Retinal pigment epithelial cell (primary cell): ENCODE results near the gene SOX1.

Experiments
- DNase-seq: peaks from one replicate; pipeline ENCODE4 v3.0.0-alpha.2; 2010; ENCODE audit warnings: low read depth
- H3K4me3 ChIP-seq: 2 replicates; pipeline ENCODE4 v1.5.1; 2011; ENCODE audit warnings: mild to moderate bottlenecking, low read length, control low read depth, moderate library complexity
- TF ChIP-seq, protein P1 (sequence below): conservative IDR thresholded peaks from 2 replicates; pipeline ENCODE4 v1.5.1; 2011; ENCODE audit warnings: low read depth, low read length, control low read depth, inconsistent platforms

The SOX1 gene

GRCh38 chr13:112067871-112068539, 1.1 kb downstream of the SOX1 start:
- H3K4me3 ChIP-seq = no peak overlapping the region
- TF ChIP-seq, protein P1, sequence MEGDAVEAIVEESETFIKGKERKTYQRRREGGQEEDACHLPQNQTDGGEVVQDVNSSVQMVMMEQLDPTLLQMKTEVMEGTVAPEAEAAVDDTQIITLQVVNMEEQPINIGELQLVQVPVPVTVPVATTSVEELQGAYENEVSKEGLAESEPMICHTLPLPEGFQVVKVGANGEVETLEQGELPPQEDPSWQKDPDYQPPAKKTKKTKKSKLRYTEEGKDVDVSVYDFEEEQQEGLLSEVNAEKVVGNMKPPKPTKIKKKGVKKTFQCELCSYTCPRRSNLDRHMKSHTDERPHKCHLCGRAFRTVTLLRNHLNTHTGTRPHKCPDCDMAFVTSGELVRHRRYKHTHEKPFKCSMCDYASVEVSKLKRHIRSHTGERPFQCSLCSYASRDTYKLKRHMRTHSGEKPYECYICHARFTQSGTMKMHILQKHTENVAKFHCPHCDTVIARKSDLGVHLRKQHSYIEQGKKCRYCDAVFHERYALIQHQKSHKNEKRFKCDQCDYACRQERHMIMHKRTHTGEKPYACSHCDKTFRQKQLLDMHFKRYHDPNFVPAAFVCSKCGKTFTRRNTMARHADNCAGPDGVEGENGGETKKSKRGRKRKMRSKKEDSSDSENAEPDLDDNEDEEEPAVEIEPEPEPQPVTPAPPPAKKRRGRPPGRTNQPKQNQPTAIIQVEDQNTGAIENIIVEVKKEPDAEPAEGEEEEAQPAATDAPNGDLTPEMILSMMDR = no peak
- no peak for DNase-seq

- H3K4me3 ChIP-seq = no peak overlapping the region
- no peak for DNase-seq
These were observed 1.7 kb downstream of the SOX1 start for GRCh38 chr13:112068540-112069060.

DNA sequence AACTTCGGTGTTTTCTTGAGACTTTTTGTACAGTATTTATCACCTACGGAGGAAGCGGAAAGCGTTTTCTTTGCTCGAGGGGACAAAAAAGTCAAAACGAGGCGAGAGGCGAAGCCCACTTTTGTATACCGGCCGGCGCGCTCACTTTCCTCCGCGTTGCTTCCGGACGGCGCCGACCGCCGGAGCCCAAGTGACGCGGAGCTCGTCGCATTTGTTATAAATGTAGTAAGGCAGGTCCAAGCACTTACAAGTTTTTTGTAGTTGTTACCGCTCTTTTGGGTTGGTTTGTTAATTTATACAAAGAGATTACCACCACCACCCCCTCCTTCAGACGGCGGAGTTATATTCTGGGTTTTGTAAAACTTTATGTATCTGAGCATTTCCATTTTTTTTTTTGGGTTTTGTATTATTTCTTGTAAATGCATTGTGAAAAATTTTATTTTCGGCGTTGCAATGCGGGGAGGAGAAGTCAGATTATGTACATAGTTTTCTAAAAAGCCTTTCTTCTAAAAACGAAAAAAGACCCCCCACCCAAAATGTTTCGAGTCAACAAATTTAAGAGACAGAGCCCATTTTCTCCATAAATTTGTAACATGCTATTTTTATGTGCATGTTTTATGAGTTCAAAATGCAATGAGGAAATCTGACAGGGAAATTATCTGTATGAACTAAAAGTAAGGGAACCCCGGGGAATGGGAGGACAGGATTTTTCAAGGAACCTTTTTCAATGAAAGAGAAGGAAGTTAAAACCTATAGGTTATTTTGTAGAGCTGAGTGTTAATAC, 2.3 kb downstream of the SOX1 start:
- no peak for DNase-seq

More at GRCh38 chr13:112068540-112069060, 1.7 kb downstream of the SOX1 start:
- TF ChIP-seq, protein P1 = no peak

GRCh38 chr13:112069845-112070251, 2.9 kb downstream of the SOX1 start:
- H3K4me3 ChIP-seq = no peak overlapping the region
- no peak for DNase-seq
- TF ChIP-seq, protein P1 = no peak

More for the DNA sequence above, 2.3 kb downstream of the SOX1 start:
- TF ChIP-seq, protein P1 = no peak
- no peak overlapping the region for H3K4me3 ChIP-seq

- DNase-seq = no peak
- H3K4me3 ChIP-seq = no peak overlapping the region
- TF ChIP-seq, protein P1 = no peak
These were observed 4.3 kb downstream of the SOX1 start for GRCh38 chr13:112071102-112071722.

DNA sequence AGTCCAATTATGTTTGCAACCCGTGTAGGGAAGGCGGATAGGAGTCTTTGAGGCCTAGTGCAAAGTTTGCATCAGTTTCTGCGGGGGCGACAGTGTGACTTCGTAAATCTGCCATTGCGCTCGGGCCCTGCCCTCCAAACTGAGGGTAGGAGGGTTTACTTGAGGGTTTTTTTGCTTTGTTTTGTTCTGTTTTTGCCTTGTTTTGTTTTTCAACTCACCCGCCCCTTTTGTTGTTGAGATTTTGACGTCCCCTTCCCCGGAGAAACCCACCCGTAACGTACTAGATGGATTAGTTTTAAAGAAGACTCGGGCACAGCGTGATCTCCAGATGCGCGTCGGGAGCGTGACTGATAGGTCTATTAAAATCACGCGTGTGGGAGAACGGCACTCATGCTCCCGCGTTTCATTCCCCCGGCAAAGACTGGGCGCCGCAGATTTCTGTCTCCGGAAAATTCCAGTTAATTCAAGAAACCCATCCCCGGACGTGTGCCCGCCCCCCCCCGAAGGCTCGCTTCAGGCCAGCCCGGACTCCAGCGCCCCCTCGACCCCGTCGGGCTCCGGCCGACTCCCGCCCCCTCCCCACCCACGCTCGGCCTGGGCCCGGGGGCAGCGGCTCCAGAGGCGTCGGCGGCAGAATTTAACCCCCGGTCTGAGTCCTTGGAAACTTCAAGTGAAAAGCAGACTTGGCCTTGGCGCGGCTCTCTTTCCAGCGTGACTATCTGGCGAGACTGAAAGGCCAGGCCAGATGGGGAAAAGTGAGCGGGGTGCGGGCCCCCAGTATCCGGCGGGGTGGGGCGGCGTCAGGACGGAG, 5.0 kb downstream of the SOX1 start:
- no peak for DNase-seq
- H3K4me3 ChIP-seq = no peak overlapping the region
- TF ChIP-seq, protein P1 = no peak
